HG03064 (cell line): Measurements from ENCODE around the gene FAM186B.

Source experiments
- ATAC-seq: cut with Tn5 transposase; IDR thresholded peaks from one replicate; pipeline ENCODE4 v1.9.1; 2021; ENCODE audit warnings: low read depth; ENCODE audit not compliant: unreplicated experiment

The FAM186B gene

DNA sequence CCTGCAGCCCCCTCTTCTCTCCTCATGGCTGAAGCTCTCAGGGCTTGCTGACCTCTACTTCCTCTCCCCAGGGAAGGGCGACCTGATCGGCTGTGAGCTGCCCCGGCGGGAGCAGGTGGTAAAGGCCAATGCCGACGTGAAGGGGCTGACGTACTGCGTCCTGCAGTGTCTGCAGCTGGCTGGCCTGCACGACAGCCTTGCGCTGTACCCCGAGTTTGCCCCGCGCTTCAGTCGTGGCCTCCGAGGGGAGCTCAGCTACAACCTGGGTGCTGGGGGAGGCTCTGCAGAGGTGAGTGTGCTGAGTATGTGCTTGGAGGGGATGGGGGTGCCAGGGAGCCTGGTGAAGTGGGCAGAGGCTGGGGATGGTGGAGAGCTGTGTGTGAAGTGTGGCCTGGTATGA lies 51.2 kb downstream of the FAM186B start:
- no peak for ATAC-seq

DNA sequence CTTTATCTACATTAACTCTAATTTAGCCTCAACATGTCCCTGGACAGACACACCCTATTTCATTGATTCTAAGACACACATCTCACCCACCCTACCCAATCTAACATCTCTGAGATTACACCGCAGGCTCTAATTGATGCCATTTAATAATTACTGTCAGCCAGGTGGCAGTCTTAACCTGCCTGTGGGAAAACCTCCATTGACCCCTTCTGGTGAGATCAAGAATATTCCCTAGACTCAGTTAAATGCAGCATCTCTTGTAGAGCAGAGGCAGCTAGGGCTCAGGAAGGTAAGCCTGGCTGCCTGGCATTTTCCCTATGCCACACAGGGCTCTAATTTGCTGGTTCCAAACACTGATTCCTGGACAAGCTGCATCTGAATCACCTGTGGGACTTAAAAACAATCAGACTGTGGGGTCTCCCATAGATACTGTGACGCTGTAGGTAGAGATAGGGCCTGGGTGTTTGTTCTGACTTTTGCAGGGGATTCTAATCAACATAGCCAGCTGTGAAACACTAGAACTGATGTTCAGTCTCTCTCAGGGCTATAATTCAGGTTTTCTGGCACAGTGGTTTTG lies 51.8 kb downstream of the FAM186B start:
- ATAC-seq: no peak

DNA sequence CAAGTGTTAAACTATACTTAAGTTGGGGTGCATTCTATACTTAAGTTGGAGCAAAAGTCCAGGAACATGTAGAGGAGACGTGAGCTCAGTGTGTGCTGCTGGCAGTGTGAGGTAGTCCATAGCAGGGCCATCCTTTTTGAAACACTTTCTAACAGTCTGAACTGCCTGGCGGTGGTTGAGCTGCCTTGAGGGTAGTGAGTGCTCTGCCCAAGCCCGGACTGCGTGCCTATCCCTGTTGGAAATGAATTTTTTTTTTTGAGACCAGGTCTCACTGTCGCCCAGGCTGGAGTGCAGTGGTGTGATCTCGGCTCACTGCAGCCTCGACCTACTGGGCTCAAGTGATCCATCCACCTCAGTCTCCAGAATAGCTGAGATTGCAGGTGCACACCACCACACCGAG lies 52.5 kb downstream of the FAM186B start:
- no peak for ATAC-seq

DNA sequence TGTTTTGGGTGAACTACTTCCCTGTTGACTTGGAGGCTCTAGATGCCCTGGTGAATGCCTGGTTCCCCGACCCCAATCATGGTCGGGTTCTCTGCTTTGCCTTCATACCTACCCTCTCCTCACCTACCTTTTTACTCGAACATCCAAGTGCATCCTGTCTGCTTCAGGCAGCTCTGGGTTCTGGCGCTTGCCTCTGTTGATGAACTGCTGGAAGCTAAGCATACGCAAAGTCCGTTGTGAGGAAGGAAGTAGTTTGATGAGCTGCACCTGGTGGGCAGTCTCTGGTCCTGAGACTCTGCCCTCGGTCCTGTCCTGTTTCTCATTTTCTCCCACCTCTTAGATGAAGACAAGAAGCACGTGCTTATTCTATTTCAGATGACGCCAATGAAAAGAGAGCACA lies 53.0 kb downstream of the FAM186B start:
- no peak for ATAC-seq

DNA sequence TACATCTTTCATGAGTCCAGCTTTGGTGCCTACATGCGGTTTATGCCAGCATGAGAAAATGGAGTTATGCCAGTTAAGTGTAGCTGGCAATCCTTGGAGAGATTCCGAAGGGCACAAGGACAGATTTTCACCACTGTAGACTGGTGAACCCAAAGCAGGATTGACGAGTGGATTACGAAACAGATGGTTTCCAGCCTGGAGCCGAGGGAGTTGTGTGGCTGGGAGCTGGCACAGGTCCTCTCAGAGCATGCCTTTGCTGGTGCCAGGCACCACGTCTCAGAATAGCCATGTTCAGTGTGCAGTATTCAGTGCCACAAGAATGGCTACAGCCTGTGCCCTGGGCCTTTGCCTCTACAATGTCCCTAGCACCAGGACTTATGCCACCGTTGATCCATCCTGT lies 53.4 kb downstream of the FAM186B start:
- ATAC-seq: no peak

DNA sequence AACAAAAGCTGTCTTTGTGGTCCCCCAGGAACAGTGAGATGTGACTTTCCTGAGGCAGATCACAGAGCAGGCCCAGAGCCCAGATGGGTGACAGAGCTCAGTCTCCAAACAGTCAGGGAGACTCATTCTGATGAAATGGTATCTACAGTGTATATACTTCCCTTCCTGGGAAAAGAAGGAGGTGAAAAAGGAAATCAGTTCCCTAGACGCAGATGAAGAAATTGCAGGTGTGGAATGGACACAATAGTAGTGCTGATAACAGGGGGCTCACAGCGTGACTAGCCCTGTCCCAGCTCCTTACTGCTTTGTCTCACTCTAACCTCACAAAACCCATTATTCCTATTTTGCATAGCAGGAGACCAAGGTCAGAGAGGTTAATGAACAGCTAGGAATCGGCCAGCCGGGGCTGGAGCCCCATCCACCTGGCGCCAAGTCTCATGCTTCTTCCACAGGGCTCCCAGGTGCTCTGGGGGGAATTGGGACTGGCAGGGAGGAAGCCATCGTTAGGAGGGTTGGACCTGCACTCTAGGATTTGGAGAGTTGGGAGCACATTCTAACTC lies 54.7 kb downstream of the FAM186B start:
- no peak for ATAC-seq

DNA sequence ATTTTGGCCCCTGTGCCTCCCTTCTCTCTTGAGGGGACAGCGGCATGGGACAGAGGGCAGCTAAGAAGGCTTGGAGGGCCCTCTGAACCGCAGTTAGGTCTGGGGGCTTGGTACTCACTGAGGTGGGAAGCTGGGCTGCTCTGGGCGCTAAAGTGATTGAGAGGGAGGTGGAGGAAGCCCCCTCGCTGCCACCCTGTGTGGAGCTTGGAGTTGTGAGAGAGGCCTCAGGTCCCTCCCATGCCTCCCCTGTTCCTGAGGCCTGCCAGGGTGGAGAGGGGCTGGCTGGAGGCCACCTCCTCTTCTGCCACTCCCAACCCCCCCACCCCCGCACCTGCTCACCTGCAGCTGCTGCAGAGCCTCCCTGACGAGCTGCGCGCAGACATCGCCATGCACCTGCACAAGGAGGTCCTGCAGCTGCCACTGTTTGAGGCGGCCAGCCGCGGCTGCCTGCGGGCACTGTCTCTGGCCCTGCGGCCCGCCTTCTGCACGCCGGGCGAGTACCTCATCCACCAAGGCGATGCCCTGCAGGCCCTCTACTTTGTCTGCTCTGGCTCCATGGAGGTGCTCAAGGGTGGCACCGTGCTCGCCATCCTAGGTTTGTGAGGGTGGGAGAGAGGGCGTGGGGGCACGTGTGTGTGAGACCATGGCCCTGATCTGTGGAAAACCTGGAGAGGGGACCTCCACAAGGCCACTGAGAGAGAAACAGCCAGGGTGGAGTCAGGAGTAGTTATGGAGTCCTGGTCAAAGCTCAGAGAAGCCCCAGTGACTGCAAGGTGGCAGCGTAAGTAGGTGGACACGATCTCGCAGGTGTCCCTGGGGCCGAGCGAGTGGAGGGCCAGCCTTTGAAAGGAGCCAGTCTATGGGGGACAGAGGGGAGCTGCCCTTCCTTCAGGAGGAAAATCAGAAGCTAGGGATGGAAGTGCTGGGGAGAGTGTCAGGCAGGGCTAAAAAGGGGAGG lies 55.4 kb downstream of the FAM186B start:
- ATAC-seq: no peak

DNA sequence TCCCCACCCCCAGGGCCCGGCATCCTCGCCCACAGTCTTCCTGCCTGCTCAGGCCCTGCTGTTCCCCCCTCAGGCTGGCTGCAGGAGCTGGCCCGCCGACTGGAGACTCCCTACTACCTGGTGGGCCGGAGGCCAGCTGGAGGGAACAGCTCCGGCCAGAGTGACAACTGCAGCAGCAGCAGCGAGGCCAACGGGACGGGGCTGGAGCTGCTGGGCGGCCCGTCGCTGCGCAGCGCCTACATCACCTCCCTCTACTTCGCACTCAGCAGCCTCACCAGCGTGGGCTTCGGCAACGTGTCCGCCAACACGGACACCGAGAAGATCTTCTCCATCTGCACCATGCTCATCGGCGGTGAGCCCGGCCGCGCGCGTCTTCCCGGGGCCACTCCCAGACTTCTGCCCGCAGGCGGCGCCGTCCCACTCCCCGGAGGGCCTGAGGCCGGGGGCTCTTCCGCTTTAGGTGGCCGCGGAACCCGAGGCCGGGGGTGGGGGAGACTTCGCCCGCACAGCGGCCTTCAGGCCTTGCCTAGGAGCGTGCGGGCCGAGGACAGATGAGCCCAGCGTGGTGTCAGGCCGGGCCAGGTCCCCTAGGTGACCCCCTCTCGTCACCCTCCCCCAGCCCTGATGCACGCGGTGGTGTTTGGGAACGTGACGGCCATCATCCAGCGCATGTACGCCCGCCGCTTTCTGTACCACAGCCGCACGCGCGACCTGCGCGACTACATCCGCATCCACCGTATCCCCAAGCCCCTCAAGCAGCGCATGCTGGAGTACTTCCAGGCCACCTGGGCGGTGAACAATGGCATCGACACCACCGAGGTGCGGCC lies 56.4 kb downstream of the FAM186B start:
- no peak for ATAC-seq

DNA sequence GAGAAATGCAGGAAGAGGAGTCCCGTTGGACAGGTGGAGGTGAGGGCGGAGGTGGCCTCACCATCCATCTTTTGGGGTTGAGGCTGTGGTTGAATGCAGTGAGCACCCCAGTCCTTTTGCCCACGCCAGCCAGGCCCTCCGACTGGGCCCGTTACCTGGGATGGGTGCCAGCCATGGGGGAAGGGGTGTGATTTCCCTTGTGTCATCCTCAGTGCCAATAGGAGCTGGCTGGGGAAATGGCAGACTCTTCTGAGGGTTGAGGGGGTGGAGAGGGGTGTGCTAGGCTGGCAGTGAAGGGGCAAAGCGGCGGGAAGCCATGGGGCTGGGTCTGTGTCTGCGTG lies 57.0 kb downstream of the FAM186B start:
- no peak for ATAC-seq

DNA sequence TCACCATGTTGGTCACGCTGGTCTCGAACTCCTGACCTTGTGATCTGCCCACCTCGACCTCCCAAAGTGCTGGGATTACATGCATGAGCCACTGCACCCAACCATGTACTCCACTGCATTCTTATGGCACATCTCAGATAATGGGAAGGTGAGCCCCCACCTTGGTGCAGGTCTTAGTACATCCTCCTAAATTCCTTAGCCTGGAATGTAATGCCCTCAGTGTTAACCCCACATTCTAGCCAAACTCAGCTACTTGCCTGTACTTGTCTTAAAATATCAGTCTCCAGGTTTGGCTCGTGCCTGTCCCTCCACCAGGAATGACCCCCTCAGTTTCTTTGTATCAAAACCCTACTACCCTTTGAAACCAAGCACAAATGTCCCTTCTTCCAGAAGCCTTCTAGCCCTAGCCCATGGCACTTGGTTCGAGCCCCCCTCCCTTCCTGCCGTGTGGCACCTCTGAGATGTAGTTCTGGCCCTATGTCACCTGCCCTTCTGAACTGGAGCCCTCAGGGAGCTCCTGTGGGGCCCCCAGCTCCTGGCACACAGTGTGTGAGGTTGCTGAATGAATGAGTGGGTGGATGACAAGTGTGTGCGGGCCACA lies 58.2 kb downstream of the FAM186B start:
- no peak for ATAC-seq

DNA sequence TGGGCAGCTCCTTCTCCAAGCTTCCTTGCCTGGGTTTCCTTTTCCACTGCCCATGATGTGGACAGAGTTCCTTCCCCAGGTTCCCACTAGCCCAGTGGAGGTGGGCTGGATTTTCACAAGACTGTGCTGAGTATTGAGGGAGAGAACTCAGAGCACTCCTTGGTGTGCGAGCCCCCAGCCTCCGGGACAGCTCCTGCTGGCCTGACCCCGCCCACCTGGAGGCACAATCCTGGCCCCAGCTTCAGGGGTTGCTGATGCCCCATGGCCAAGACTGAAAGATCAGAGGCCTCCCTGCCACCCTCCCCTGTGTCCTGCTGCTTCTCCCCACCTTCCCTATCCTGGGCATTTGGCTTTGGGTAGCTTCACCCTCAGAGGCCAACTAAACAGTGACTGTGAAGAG lies 59.0 kb downstream of the FAM186B start:
- ATAC-seq: no peak

DNA sequence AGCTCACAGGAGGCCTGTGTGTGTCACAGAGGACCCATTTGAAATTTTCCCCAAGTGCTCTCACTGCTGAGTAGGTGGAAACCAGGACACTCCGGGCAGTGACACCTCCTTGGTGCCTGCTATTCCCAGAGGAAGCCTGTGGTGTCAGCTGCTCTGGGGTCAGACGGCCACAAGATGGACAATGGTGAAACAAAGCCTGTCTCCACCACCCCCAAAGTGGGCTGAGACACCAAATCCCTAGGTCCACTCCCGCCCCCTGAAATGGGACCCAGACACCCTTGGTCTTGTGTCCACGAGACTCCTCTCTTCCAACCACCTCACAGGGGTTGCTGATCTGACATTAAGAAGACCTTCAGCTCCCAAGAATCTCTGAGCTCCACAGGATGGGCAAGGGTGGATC lies 59.6 kb downstream of the FAM186B start:
- no peak for ATAC-seq

DNA sequence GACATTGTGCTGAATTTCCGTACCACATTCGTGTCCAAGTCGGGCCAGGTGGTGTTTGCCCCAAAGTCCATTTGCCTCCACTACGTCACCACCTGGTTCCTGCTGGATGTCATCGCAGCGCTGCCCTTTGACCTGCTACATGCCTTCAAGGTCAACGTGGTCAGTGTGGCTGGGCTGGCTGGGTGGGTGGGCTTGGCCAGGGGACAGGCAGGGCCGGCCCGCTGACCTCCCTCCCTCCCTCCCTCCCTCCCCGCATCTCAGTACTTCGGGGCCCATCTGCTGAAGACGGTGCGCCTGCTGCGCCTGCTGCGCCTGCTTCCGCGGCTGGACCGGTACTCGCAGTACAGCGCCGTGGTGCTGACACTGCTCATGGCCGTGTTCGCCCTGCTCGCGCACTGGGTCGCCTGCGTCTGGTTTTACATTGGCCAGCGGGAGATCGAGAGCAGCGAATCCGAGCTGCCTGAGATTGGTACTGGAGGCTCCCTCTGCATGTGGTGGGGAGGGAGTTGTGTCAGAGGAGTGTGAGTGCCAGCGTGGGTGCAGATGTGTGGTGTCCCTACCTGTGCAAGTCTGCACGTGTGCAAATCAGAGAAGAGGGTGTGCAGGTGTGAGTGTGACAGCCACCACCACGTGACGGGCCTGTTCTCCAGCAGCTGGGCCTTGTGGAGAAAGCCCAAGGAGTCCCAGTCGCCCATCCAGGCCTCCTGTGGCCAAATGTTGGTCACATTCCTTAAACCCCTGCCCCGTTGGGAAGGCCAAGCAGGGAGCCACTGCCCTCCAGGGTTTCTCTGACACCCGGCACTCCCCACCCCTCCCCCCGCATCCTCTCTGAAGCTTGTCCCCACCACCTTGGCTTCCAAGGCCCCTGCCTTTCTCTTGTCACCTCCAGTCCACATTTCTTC lies 61.3 kb downstream of the FAM186B start:
- ATAC-seq: no peak

DNA sequence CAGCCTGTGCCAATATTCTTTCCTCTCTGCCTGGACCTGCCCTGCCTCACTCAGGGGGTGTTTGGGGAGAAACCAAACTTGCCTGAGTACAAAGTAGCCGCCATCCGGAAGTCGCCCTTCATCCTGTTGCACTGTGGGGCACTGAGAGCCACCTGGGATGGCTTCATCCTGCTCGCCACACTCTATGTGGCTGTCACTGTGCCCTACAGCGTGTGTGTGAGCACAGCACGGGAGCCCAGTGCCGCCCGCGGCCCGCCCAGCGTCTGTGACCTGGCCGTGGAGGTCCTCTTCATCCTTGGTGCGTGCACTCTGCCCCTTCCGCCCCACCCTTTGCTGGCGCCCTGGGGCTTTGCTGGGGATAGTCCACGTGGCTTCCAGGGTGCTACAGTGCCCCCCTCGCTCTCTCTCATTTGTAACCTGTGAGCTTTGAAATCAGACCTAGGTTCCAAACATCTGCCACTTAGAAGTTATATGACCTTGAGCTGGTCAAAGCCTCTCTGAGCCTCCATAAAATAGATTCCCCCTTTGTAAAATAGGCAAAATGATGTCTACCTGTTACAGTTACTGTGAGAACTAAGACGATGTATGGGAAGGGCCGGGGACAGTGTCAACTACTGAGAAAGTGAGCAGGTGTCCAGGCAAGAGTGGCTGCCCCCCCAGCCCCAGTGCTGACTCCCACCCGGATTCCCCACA lies 62.1 kb downstream of the FAM186B start:
- no peak for ATAC-seq

DNA sequence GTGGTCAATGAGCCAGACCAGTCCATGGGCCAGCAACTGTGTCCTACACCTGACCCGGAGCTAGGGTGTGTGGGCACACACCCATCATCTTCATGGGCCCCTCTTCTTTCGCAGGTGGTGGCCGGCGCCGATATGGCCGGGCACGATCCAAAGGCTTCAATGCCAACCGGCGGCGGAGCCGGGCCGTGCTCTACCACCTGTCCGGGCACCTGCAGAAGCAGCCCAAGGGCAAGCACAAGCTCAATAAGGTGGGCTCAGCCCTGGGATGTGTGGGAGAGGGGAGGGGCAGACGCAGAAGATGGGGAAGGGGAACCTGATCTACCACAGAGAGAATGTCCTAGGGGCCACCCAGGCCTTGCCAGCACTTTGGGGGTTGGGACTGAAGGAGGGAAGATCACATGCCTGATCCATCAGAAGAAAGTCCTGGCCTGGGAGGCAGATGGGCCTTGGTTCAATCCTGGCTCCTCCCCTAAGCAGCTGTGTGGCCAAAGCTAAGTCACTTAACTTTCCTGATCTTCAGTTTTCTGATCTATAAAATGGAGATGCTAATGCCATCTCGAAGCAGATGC lies 62.8 kb downstream of the FAM186B start:
- ATAC-seq: no peak

DNA sequence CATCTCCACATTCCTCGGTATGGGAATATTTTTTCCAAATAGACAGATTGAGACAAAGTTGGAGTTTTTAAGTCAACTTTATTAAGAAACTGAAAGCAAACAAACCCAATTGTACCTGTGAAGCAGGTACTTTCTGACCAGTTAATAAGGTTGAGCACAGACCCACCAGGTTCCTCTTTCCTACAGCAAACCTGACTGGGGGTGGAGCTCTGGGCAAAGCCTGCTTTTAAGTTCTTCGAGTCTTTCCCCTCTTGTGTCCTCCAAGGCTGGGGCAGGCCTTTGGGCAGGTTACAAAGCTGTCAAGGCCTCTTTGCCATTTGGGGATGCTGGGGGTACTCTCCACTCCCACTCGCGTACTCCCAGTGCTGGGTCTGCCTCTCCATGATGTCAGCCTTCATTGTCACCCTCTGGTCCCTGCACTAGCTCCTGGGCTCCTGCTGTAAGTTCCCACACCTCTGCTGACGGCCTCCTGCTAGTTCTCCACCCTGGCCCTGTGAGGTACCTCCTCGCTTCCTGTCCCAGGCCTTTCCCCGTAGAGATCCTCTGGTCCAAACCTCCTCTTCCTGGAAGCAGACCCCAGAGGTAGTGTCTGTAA lies 63.4 kb downstream of the FAM186B start:
- no peak for ATAC-seq

DNA sequence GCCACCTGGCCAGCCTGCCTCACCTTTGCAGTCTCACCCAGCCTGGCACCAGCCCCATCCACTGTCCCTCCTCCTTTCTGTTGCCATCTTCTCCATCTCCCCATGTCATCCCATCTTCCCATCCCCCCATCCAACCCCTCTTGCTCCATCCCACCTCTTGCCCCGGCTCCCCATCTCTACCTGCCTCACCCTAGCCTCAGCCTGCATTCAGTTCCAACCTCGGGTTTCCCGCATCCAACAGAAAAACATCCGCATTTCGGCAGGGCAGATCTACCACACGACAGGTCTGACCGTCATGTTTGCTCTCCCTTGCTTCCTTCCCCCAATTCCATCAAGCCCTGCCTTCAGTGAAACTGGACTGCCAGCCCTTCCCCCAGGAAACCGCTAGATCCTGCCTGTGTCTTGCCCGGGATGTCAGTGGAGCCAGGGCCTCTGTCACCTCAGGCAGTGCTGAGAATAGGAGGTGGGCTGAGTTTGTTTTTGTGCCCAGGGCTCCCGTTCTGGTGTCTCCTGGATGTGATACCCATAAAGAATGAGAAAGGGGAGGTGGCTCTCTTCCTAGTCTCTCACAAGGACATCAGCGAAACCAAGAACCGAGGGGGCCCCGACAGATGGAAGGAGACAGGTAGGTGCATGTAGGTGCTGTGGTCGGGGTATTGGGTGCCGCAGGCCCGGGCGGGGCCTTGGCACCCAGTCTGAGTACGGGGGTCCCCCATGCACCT lies 64.1 kb downstream of the FAM186B start:
- ATAC-seq: no peak
